HG03066 (cell line): ENCODE data around the gene GAB1.

Source experiments
- ATAC-seq: cut with Tn5 transposase; IDR thresholded peaks from one replicate; pipeline ENCODE4 v1.9.1; 2021; ENCODE audit warnings: low read depth; ENCODE audit not compliant: unreplicated experiment

Gene GAB1

DNA sequence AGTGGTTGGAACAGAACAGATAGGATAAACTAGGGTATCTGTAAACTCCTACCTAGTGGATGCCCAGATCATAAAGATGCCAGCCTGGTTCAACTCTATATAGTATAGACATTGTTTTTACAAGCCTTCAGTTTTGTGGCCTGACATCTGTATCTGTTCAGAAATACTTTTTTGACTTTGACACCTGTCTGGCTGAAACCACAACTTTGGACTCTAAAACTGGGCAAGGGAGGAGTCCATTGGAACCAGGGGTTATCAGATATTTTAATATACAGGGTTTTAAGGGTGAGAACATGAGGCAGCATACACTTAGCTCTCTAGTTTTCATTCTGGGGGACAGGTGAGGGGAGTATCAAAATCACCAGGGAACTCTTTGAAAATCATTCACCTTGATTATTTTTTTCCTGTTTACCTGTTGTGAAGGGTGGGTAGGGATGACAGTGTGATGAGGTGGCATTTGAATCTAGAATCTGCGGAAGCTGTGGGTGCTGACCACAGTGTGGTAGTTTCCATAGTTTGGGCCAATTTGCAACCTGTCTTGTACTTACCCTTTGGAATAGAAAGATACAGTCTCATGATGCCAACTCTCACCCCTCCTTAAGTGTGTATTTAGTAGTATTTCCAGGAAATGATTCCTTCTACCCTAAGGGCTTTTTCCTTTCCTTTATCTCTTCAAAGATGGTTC, 20.6 kb downstream of the GAB1 start:
- ATAC-seq, result no peak

DNA sequence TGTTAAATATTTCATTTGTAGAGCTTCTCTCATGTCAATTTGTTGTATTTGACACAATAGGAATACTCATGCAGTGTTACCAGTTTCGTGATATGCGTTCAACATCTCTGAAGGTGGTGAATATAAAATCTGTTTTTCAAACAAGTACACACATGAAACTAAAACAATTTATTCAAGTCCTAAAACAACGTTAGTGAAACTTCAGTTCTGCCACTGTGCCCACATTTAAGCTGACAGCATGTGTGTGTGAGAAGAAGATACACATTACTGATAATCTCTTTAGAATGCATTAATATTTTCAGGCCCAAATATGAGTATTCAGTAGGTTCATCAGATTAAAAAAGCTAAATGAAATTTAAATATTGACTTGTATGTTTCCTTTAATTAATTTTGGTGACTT, 21.7 kb downstream of the GAB1 start:
- no peak for ATAC-seq

- ATAC-seq, result peak; percentile 81
Observed at GRCh38 chr4:143358923-143359643, 22.4 kb downstream of the GAB1 start.

- peak; percentile 0 for ATAC-seq
Observed at GRCh38 chr4:143359644-143360193, 23.0 kb downstream of the GAB1 start.

- no peak for ATAC-seq
Observed at GRCh38 chr4:143360838-143361625, 24.4 kb downstream of the GAB1 start.

GRCh38 chr4:143362349-143363046, 25.8 kb downstream of the GAB1 start:
- no peak for ATAC-seq

DNA sequence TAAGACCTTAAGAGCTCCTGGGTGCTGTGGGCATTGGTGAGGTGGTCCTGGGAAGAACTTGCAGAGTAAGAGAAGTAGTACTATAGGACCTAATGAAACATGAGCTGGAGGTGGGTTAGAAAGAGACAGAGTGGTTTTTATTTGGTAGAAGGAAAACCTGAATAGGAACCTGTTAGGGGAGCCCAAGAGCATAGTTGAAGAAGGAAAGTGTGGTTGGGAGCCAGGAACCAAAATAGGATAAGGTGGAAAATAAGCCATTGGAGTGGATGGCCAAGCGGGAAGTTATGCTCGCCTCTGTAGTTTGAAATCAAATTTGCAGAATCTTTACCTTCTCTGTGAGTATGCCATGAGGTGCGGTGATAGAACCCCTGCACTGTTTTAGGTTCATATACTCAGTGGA, 26.7 kb downstream of the GAB1 start:
- no peak for ATAC-seq

GRCh38 chr4:143364063-143364462, 27.4 kb downstream of the GAB1 start:
- no peak for ATAC-seq

GRCh38 chr4:143367863-143368262, 31.2 kb downstream of the GAB1 start:
- no peak for ATAC-seq

DNA sequence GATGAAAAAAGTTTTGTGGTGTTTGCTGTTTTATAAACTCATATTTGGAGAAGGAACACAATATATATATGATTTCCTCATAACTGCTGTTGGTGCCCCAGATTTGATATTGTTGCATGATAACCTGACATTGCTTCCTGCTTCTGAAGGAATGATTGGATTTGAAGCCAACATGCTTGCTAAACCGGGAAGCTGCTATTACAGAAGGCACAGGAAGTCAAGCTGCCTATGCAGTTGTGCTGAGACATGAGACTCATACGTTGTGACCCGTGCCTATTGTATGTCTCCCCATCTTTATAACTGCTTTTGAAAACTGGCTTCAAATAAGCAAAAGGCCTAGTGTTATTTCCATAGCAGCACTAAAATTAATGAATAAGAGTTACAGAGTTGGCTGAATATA, 32.9 kb downstream of the GAB1 start:
- no peak for ATAC-seq

GRCh38 chr4:143372093-143372915, 35.6 kb downstream of the GAB1 start:
- ATAC-seq, result peak; percentile 62

DNA sequence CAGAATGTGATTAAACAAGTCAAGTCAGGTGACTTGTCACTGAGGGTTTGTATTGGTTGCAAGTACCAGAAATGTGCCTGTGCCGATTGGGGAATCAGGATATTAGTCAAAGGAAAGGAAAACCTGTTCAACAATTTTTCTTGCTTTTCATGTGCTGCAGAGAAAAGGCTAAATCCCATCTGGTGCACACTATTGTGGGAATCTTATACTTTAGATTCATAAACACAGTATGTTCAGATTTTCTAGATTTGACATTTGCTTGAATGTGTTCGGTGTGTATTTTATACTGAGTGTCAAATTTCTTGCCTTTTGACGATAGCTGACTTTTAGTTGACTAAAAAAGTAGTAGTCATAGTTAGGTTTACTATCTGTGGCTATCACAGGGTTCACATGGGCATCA, 37.6 kb downstream of the GAB1 start:
- ATAC-seq, result no peak

GRCh38 chr4:143374771-143375170, 38.1 kb downstream of the GAB1 start:
- no peak for ATAC-seq

DNA sequence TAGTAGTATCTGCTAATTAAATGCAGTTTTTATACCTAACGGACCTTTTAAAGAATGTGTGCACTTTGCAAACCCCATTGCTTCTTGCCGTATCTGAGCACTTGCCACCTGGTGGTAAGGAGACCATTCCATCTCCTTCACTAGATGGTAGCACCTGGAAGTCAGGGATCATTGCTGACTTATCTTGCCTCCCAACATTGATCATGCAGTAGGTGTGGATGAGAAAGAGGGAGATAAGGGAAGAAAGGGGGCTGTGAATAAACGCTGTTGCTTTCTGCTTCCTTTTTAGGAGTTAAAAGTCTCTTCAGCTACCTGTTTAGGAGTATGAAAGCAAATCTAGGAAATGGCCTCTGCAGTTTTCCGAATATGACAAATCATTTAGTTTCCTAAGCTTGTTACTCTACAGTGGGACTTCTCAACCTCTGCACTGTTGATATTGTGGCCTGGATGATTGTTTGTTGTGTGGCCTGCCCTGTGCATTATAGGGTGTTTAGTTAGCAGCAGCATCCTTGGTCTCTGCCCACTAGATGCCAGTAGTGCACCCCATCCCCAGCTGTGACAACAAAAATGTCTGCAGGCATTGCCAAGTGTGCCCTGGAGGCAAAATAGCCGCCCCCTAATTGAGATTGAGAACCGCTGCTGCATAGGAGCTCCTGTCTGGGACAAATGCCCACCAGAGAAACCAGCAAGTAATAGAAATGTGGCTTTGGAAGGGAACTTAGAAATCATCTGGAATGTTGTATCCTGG, 38.8 kb downstream of the GAB1 start:
- no peak for ATAC-seq

DNA sequence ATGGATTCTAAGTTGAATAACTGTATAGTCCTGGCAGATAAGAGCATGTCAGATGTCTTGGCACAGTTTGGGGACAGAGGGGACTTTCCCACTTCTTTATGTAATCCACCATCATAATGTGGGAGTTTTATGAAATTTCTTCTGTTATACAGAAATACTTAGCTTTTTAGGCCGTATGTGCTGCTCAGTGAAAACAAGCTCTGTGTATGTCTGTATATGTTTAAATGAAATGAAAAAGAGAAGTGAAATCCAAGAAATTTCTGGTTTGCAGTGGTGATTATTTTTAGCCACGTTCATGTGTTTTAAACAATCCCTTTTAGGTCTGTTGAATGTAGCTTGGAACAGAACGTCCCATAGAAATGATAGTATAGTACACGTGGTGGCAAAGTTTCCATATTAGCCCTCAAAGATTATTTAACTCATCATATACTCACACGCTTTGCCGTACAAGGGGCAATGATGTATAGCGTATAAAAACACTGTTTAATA, 41.0 kb downstream of the GAB1 start:
- ATAC-seq, result peak; percentile 51

DNA sequence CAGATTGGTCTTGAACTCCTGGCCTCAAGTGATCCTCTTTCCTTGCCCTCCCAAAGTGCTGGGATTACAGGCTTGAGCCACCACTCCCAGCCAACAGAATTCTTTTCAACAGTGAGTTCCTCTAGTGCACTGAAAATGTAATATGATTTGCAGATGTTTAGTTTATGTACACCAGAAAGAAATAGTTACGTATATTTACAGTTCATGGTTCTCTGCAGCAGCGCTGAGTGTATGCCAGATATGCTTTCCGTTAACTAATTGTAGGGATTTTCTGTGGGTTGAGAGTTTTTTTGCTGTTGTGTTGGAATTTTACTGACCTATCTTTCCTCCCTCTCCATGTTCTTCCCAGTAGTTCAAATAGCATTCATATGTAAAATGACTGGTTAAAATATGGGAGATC, 44.0 kb downstream of the GAB1 start:
- ATAC-seq, result no peak

- ATAC-seq, result peak; percentile 44
Observed at GRCh38 chr4:143381189-143382118, 44.8 kb downstream of the GAB1 start.

DNA sequence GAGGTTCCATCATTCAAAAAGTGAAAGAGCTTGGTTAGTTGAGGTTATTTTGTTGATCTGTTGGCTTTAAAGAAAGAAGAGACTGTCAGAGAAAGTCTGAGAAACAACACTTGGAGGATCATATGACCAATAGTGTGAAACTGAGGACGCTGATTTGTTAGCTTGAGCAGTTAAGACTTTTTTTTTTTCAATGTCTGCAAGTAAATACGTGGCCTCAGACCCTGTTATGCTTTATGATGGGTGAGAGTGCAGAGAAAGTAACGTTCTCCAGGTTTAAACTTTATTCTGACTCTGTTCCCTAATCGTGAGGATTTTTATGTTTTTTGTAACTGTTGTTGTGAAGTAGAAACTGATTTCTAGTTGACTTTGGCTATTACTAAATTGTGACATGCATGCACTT, 45.9 kb downstream of the GAB1 start:
- no peak for ATAC-seq
